Stimulated activated CD4-positive, alpha-beta T cell treated with anti-CD3 and anti-CD28 coated beads, TNF-alpha, amount 100 ng/mL, for 24 hours (primary cell): ENCODE results near the gene OR5B17.
"Not testable (repeated sequence)": the region's sequence is repeated elsewhere in the genome, so short reads cannot be mapped to it uniquely, and the experiment has no call there.

ENCODE experiments used
- DNase-seq, 3 experiments: peaks; one replicate each; pipeline ENCODE4 v3.0.0-alpha.2; 2020; ENCODE audit warnings: low read depth in 3 of 3

Gene OR5B17

DNA sequence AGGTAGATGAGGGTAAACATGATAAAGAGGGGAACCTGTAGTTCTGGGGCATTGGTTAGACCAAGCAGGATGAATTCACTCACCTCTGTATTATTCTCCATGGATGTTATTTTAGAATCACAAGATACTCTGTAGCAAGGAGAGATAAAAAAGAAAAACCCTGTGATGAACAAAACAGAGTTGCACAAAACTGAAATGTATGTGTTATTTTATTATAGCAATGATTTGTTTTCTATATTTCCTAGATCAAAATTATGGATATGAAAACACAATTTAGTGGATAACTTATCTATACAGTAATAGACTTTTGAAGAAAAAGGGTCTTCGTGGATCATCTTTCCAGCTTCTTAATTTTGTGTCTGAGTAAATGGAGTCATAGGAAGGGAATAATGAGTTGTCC, at the start of gene OR5B17:
Gene OR5B17, minus strand, starts transcription at position 101 of the 400 bp plus-strand sequence. Its CDS starts 0 bp downstream, at position 101.
- no peak for DNase-seq

GRCh38 chr11:58406774-58407173, 47.9 kb upstream of the OR5B17 start, which contains the start of gene OR5B3:
TSS of gene OR5B3 (minus strand) at chr11:58406874. CDS start at chr11:58403409, 3,465 bp downstream.
- no peak for DNase-seq

GRCh38 chr11:58399622-58400021, 40.8 kb upstream of the OR5B17 start:
- DNase-seq = not testable (repeated sequence)

- DNase-seq = no peak
These were observed 36.7 kb upstream of the OR5B17 start for GRCh38 chr11:58395581-58395980.

- no peak for DNase-seq
These were observed 35.3 kb upstream of the OR5B17 start for GRCh38 chr11:58394195-58394594.

- no peak for DNase-seq
These were observed 33.9 kb upstream of the OR5B17 start for GRCh38 chr11:58392746-58393145.

GRCh38 chr11:58391879-58392278, 33.0 kb upstream of the OR5B17 start:
- DNase-seq = no peak

DNA sequence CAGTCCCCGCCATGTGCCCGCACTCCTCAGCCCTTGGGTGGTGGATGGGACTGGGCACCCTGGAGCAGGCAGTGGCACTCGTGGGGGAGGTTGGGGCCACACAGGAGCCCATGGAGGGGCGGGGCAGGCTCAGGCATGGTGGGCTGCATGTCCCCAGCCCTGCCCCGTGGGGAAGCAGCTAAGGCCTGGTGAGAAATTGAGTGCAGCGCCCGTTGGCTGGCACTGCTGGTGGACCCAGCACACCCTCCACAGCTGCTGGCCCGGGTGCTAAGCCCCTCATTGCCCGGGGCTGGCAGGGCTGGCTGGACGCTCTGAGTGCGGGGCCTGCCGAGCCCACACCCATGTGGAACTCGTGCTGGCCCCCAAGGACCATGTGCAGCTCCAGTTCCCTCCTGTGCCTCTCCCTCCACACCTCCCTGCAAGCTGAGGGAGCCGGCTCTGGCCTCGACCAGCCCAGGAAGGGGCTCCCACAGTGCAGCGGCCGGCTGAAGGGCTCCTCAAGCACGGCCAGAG, 31.7 kb upstream of the OR5B17 start:
- DNase-seq = no peak

- DNase-seq = no peak
These were observed 4.1 kb downstream of the OR5B17 start for GRCh38 chr11:58354727-58355126.

- no peak for DNase-seq
These were observed 13.7 kb downstream of the OR5B17 start for GRCh38 chr11:58345204-58345603.

DNA sequence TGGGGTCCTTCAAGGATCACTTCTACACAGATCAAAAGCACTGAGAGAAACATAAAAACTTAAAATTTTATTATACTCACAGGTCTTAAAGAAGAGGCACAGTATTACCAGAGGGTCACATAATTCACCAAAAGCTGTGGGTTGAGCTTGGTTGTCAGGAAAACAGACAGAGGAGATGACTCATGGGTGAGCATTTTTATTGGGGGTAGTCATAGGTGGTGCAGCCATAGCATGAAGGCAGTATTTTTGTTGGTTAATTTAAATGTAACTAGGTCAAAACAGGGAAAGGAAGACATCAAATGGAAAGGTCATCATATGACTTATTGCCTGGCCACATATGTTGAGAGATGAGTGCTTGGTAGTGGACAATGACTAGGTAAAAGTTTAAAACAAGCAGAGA, 24.2 kb downstream of the OR5B17 start:
- no peak for DNase-seq

- no peak for DNase-seq
These were observed 28.0 kb downstream of the OR5B17 start for GRCh38 chr11:58330861-58331260.

DNA sequence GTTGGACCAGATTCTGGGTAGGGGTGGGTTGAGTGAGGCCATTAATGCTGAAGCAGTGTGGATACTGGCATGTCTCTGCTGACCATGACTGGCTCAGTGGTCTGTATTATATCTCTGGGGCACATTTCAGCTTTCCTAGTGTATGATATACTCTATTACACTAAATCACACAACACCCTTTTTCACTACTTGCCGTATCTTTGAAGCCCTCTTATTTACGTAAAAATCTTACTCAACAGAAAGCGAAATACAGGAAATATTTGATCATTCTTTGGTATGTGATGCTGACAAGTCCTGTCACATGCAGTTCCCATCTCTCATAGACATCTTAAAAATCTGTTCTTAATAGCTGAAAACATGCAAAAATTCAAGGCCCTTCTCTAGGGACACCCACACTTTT, 40.3 kb downstream of the OR5B17 start:
- no peak for DNase-seq

DNA sequence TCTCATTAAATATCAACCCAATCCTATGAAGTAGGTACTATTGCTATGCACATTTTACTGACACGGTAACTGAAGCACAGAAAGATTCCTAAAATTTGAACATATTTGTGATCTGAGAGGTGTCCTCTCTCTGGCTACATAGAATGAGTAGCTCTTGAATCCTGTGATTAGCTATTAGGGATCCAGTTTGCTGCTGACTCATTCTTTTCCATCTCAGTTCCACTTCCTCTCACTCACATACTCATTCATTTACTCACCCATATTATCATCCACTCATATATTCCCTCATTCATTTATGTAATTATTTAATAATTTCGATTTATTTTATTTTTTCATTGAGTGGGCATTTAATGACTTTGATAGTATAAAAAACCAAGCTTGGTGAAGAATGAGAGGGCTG, 42.7 kb downstream of the OR5B17 start:
- DNase-seq = no peak
